Neuron (in vitro differentiated cells): ENCODE measurements around the gene GARRE1.

Experiments used
- H2AFZ ChIP-seq: one replicate; pipeline ENCODE4 v1.6.1; 2013; ENCODE audit warnings: low read depth, mild to moderate bottlenecking, inconsistent platforms, low read length, moderate library complexity
- H3K27me3 ChIP-seq: one replicate; pipeline ENCODE4 v1.6.1; 2013; ENCODE audit warnings: low read length; ENCODE audit not compliant: insufficient read depth
- H3K36me3 ChIP-seq: one replicate; pipeline ENCODE4 v1.6.1; 2013; ENCODE audit warnings: low read length; ENCODE audit not compliant: insufficient read depth
- H3K4me1 ChIP-seq: one replicate; pipeline ENCODE4 v1.6.1; 2013; ENCODE audit warnings: low read length; ENCODE audit not compliant: insufficient read depth
- H3K4me3 ChIP-seq: 2 replicates; pipeline ENCODE4 v1.5.1; 2013; ENCODE audit warnings: mild to moderate bottlenecking, low read length, moderate library complexity
- H3K9me3 ChIP-seq: one replicate; pipeline ENCODE4 v1.6.1; 2013; ENCODE audit warnings: low read length

GARRE1 gene

DNA sequence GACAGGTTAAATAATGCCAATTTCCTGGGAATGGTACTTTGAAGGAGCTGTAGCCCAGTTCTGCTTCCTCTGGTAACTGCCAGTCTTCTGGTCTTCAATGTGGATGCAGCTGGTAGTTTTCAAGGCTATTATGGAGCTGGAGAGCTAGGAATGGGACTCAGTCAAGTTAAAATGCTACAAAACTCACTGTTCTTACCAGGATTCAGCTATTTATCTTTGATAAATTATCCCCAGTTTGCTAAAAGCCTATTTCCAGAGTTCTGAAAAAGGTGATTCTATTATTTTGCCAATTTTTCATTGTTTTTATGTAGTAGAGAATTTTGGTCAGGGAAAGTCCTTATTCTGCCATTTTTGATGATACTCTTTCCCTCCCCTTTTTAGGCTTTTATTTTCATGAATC is 40.7 kb downstream of the GARRE1 start:
- H3K4me3 ChIP-seq: no peak overlapping the region
- peaks cover 3% of the 10 kb centered on the region for H3K36me3 ChIP-seq
- H3K4me1 ChIP-seq: no peaks in the 10 kb centered on the region
- H3K9me3 ChIP-seq: peaks cover 2% of the 10 kb centered on the region
- H3K27me3 ChIP-seq: no peaks in the 10 kb centered on the region
- no peak overlapping the region for H2AFZ ChIP-seq

- H3K4me1 ChIP-seq: no peaks in the 10 kb centered on the region
- H3K27me3 ChIP-seq: no peaks in the 10 kb centered on the region
- H3K9me3 ChIP-seq: peaks cover 2% of the 10 kb centered on the region
- peaks cover 22% of the 10 kb centered on the region for H3K36me3 ChIP-seq
- H3K4me3 ChIP-seq: no peak overlapping the region
- H2AFZ ChIP-seq: no peak overlapping the region
Observed at GRCh38 chr19:34298891-34299520, 44.7 kb downstream of the GARRE1 start.

GRCh38 chr19:34299576-34299975 is 45.2 kb downstream of the GARRE1 start:
- Histone ChIP-seq H3K27me3 (no peaks in the 10 kb centered on the region), H3K4me3 (no peak overlapping the region), H3K4me1 (no peaks in the 10 kb centered on the region), H3K9me3 (peaks cover 2% of the 10 kb centered on the region), H3K36me3 (peaks cover 22% of the 10 kb centered on the region), H2AFZ (no peak overlapping the region)

- no peak overlapping the region for H2AFZ ChIP-seq
- H3K9me3 ChIP-seq: peaks cover 2% of the 10 kb centered on the region
- H3K36me3 ChIP-seq: peaks cover 22% of the 10 kb centered on the region
- H3K27me3 ChIP-seq: no peaks in the 10 kb centered on the region
- H3K4me3 ChIP-seq: no peak overlapping the region
- peaks cover 4% of the 10 kb centered on the region for H3K4me1 ChIP-seq
Observed at GRCh38 chr19:34300380-34300779, 46.0 kb downstream of the GARRE1 start.

DNA sequence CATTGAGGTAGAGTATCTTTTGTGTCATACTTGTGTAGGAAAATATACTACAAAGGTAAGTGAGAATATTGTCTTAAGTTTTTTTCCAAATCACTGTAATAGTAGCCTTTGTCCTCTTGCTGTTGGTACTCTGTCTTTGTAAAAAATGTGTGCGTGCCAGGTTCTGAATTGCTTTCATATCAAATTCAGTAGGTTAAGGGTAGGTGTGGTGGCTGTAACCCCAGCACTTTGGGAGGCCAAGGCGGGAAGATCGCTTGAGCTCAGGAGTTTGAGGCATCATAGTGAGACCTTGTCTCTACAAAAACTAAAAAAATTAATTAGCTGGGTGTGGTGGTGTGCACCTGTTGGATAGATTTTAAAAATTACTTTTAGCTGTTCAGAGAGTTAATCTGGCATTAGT is 46.6 kb downstream of the GARRE1 start:
- H2AFZ ChIP-seq: no peak overlapping the region
- peaks cover 2% of the 10 kb centered on the region for H3K9me3 ChIP-seq
- peaks cover 9% of the 10 kb centered on the region for H3K4me1 ChIP-seq
- H3K27me3 ChIP-seq: no peaks in the 10 kb centered on the region
- no peak overlapping the region for H3K4me3 ChIP-seq
- H3K36me3 ChIP-seq: peaks cover 22% of the 10 kb centered on the region
